Measurements from ENCODE around the gene TMEM91. TPM values are rescaled to one million over a fixed set of nuclear protein-coding genes. Genes with fewer than 3 reads are reported as not detected.

TMEM91 gene
- total RNA-seq, 2 donors from 2014 or later: 5.7 to 16.5 TPM

GRCh38 chr19:41334793-41335192, 41.5 kb upstream of the TMEM91 start:
- TF ChIP-seq CTCF (conservative IDR thresholded peaks at IDR 0.05): no peak
- Mint-ChIP-seq H3K27me3 (ENCODE audit: insufficient read depth) (no peaks in the 10 kb centered on the region), H3K27ac (no peak overlapping the region), H3K4me3 (no peak overlapping the region), H3K4me1 (no peaks in the 10 kb centered on the region), H3K36me3 (ENCODE audit: low read depth) (peaks cover 47% of the 10 kb centered on the region), H3K9me3 (no peaks in the 10 kb centered on the region)
- H3K4me3 ChIP-seq (ENCODE audit: low read length): no peak overlapping the region
- H3K4me1 ChIP-seq (ENCODE audit: control insufficient read depth, insufficient read depth, low read length): no peaks in the 10 kb centered on the region
- no peaks in the 10 kb centered on the region for H3K27me3 ChIP-seq (ENCODE audit: control insufficient read depth, insufficient read depth, low read length, poor library complexity, severe bottlenecking)
- H3K36me3 ChIP-seq (ENCODE audit: control insufficient read depth, insufficient read depth, low read length): peaks cover 51% of the 10 kb centered on the region
- no peak for DNase-seq
- no peak overlapping the region for H3K27ac ChIP-seq (ENCODE audit: low read depth, low read length)
- no peaks in the 10 kb centered on the region for H3K9me3 ChIP-seq (ENCODE audit: control insufficient read depth, low read length)
- 93 to 94% methylated on average over 2 to 5 of the region's 5 CpGs for WGBS, 2 experiments (ENCODE audit: insufficient coverage in 1 of 2, insufficient read length in 1 of 2)
- H3K9ac ChIP-seq (ENCODE audit: extremely low read depth, low read length, poor library complexity, severe bottlenecking): no peak overlapping the region

GRCh38 chr19:41335467-41335866, 40.9 kb upstream of the TMEM91 start:
- H3K27ac Mint-ChIP-seq: no peak overlapping the region
- H3K4me1 Mint-ChIP-seq: no peaks in the 10 kb centered on the region
- peaks cover 49% of the 10 kb centered on the region for H3K36me3 Mint-ChIP-seq (ENCODE audit: low read depth)
- Histone ChIP-seq H3K4me3 (ENCODE audit: low read length) (no peak overlapping the region), H3K9ac (ENCODE audit: extremely low read depth, low read length, poor library complexity, severe bottlenecking) (no peak overlapping the region), H3K27ac (ENCODE audit: low read depth, low read length) (no peak overlapping the region), H3K36me3 (ENCODE audit: control insufficient read depth, insufficient read depth, low read length) (peaks cover 51% of the 10 kb centered on the region), H3K4me1 (ENCODE audit: control insufficient read depth, insufficient read depth, low read length) (no peaks in the 10 kb centered on the region), H3K27me3 (ENCODE audit: control insufficient read depth, insufficient read depth, low read length, poor library complexity, severe bottlenecking) (no peaks in the 10 kb centered on the region), H3K9me3 (ENCODE audit: control insufficient read depth, low read length) (no peaks in the 10 kb centered on the region)
- DNase-seq: no peak
- H3K9me3 Mint-ChIP-seq: no peaks in the 10 kb centered on the region
- no peak overlapping the region for H3K4me3 Mint-ChIP-seq
- TF ChIP-seq CTCF (conservative IDR thresholded peaks at IDR 0.05): no peak
- H3K27me3 Mint-ChIP-seq (ENCODE audit: insufficient read depth): no peaks in the 10 kb centered on the region
- 91 to 93% methylated on average over 9 to 10 of the region's 10 CpGs for WGBS, 2 experiments (ENCODE audit: insufficient coverage in 1 of 2, insufficient read length in 1 of 2)

GRCh38 chr19:41339936-41340335, 36.4 kb upstream of the TMEM91 start:
- no peaks in the 10 kb centered on the region for H3K9me3 Mint-ChIP-seq
- 85 to 86% methylated on average over 4 to 5 of the region's 5 CpGs for whole genome bisulfite sequencing, 2 experiments (ENCODE audit: insufficient coverage in 1 of 2, insufficient read length in 1 of 2)
- H3K4me3 Mint-ChIP-seq: no peak overlapping the region
- H3K9ac ChIP-seq (ENCODE audit: extremely low read depth, low read length, poor library complexity, severe bottlenecking): no peak overlapping the region
- H3K36me3 Mint-ChIP-seq (ENCODE audit: low read depth): peaks cover 49% of the 10 kb centered on the region
- H3K9me3 ChIP-seq (ENCODE audit: control insufficient read depth, low read length): no peaks in the 10 kb centered on the region
- H3K36me3 ChIP-seq (ENCODE audit: control insufficient read depth, insufficient read depth, low read length): peaks cover 59% of the 10 kb centered on the region
- no peak overlapping the region for H3K4me3 ChIP-seq (ENCODE audit: low read length)
- no peaks in the 10 kb centered on the region for H3K27me3 Mint-ChIP-seq (ENCODE audit: insufficient read depth)
- H3K27ac ChIP-seq (ENCODE audit: low read depth, low read length): no peak overlapping the region
- TF ChIP-seq CTCF (conservative IDR thresholded peaks at IDR 0.05): no peak
- H3K27me3 ChIP-seq (ENCODE audit: control insufficient read depth, insufficient read depth, low read length, poor library complexity, severe bottlenecking): no peaks in the 10 kb centered on the region
- peak overlapping the region; percentile 44 for H3K27ac Mint-ChIP-seq
- no peaks in the 10 kb centered on the region for H3K4me1 ChIP-seq (ENCODE audit: control insufficient read depth, insufficient read depth, low read length)
- H3K4me1 Mint-ChIP-seq: no peaks in the 10 kb centered on the region
- DNase-seq: no peak

All from endodermal cell (in vitro differentiated cells).